Caco-2 (cell line): ENCODE measurements around the gene IFIT5. TPM values are rescaled to one million over a fixed set of nuclear protein-coding genes. Genes with fewer than 3 reads are reported as not detected.

Experiments
- BruUV-seq: library from RNA; stranded (reverse); fragments of 400-500 nt; replicated peaks from 2 replicates; lab custom pipeline; 2021; lab: Mats Ljungman, UMichigan
- CTCF ChIA-PET: fragments of 300-600 bp; sonication (Branson Sonifier 250); formaldehyde crosslinking; loops from one replicate; lab custom pipeline; 2022; ENCODE audit warnings: antibody characterized with exemption; lab: Charles Lee
- POLR2A ChIA-PET: fragments of 300-600 bp; sonication (Branson Sonifier 250); formaldehyde crosslinking; loops from one replicate; lab custom pipeline; 2022; ENCODE audit warnings: antibody characterized with exemption; lab: Charles Lee
- DNase-seq, 2 experiments: peaks; one replicate each; pipeline versions ENCODE4 v3.0.0 to v3.0.0-alpha.2; 2020 to 2022
- H3K27me3 ChIP-seq: replicated peaks from 2 replicates; pipeline ENCODE4 v1.6.0; 2011; ENCODE audit warnings: low read length; ENCODE audit not compliant: control insufficient read depth, insufficient read depth
- H3K36me3 ChIP-seq: 2 replicates; pipeline ENCODE4 v1.5.1; 2011; ENCODE audit warnings: low read length; ENCODE audit not compliant: control insufficient read depth, insufficient read depth
- H3K4me1 ChIP-seq: fragments of 250-450 bp; sonication (Bioruptor Pico); 2 replicates; pipeline ENCODE4 v1.5.1; 2020; ENCODE audit warnings: mild to moderate bottlenecking
- H3K4me3 ChIP-seq: 2 replicates; pipeline ENCODE4 v1.5.1; 2011; ENCODE audit warnings: low read depth, mild to moderate bottlenecking, control low read depth, low read length
- H3K9me3 ChIP-seq: fragments of 250-450 bp; sonication (Bioruptor Pico); 2 replicates; pipeline ENCODE4 v1.5.1; 2020; ENCODE audit warnings: mild to moderate bottlenecking, moderate library complexity
- H3K27ac Mint-ChIP-seq: one replicate; pipeline ENCODE4 v1.8.0; 2022; ENCODE audit warnings: mixed read lengths; ENCODE audit not compliant: unreplicated experiment
- H3K27me3 Mint-ChIP-seq: one replicate; pipeline ENCODE4 v1.8.0; 2022; ENCODE audit warnings: mixed read lengths; ENCODE audit not compliant: insufficient read depth, unreplicated experiment
- H3K36me3 Mint-ChIP-seq: one replicate; pipeline ENCODE4 v1.8.0; 2022; ENCODE audit warnings: mild to moderate bottlenecking, mixed read lengths; ENCODE audit not compliant: insufficient read depth, unreplicated experiment
- H3K4me1 Mint-ChIP-seq: one replicate; pipeline ENCODE4 v1.8.0; 2022; ENCODE audit warnings: low read depth, mixed read lengths; ENCODE audit not compliant: unreplicated experiment
- H3K4me3 Mint-ChIP-seq: one replicate; pipeline ENCODE4 v1.8.0; 2022; ENCODE audit warnings: mild to moderate bottlenecking, moderate library complexity, mixed read lengths; ENCODE audit not compliant: unreplicated experiment
- H3K9me3 Mint-ChIP-seq: one replicate; pipeline ENCODE4 v1.8.0; 2022; ENCODE audit warnings: mixed read lengths; ENCODE audit not compliant: unreplicated experiment
- CTCF ChIP-seq, 2 experiments: fragments of 200-600 bp in 1 of 2; IDR thresholded peaks; 1 replicate in 1 of 2; 2 replicates in 1 of 2; pipeline versions ENCODE4 v1.5.1 to v1.8.0; 2011 to 2022; ENCODE audit warnings: antibody characterized with exemption in 1 of 2, control low read depth in 1 of 2, inconsistent platforms in 1 of 2, low read depth in 1 of 2, low read length in 1 of 2, mild to moderate bottlenecking in 1 of 2, moderate library complexity in 1 of 2; ENCODE audit not compliant: insufficient read depth in 1 of 2, severe bottlenecking in 1 of 2, unreplicated experiment in 1 of 2
- intact Hi-C: fragments of 100-400 bp; cut with micrococcal nuclease; formaldehyde crosslinking; loops from one replicate; pipeline ENCODE4 v1.10.0; 2022; ENCODE audit not compliant: unreplicated experiment
- total RNA-seq: library from RNA; stranded (reverse); gene quantifications from 2 replicates; pipeline ENCODE4 v1.2.3, GENCODE V29; 2022

The IFIT5 gene
- total RNA-seq, 1 experiment from 2014 or later = 2.4 TPM

GRCh38 chr10:89428877-89429276 lies 14.5 kb downstream of the IFIT5 start:
- H3K4me3 Mint-ChIP-seq = no peak overlapping the region
- H3K27me3 Mint-ChIP-seq = peaks cover 5% of the 10 kb centered on the region
- DNase-seq = no peak
- Histone ChIP-seq H3K36me3 (no peaks in the 10 kb centered on the region), H3K4me1 (peaks cover 14% of the 10 kb centered on the region), H3K9me3 (no peaks in the 10 kb centered on the region), H3K4me3 (no peak overlapping the region), H3K27me3 (no peaks in the 10 kb centered on the region)
- ChIA-PET CTCF (no interaction called here), POLR2A (no interaction called here)
- no peak for TF ChIP-seq CTCF (IDR thresholded peaks at IDR 0.05; ENCODE audit: insufficient read depth in 1 of 2, low read depth in 1 of 2, low read length in 1 of 2, severe bottlenecking in 1 of 2, unreplicated experiment in 1 of 2)
- H3K36me3 Mint-ChIP-seq = no peaks in the 10 kb centered on the region
- intact Hi-C loops = loop anchor here (5.0 kb wide), 1 partner anchor 343 kb away; no protein-coding TSS in a partner anchor
- H3K27ac Mint-ChIP-seq = no peak overlapping the region
- H3K4me1 Mint-ChIP-seq = peaks cover 18% of the 10 kb centered on the region
- BruUV-seq = no TSS peak
- H3K9me3 Mint-ChIP-seq = no peaks in the 10 kb centered on the region

GRCh38 chr10:89431977-89432376 lies 17.6 kb downstream of the IFIT5 start:
- ChIA-PET CTCF (no interaction called here), POLR2A (no interaction called here)
- H3K4me1 Mint-ChIP-seq = no peaks in the 10 kb centered on the region
- H3K4me3 Mint-ChIP-seq = no peak overlapping the region
- H3K27me3 ChIP-seq = no peaks in the 10 kb centered on the region; the same call in 1 of the 2 replicates
- no peaks in the 10 kb centered on the region for H3K9me3 ChIP-seq
- H3K9me3 Mint-ChIP-seq = no peaks in the 10 kb centered on the region
- BruUV-seq = no TSS peak
- H3K27ac Mint-ChIP-seq = no peak overlapping the region
- DNase-seq = no peak
- intact Hi-C loops = no loop called here
- H3K4me1 ChIP-seq = no peaks in the 10 kb centered on the region
- H3K36me3 Mint-ChIP-seq = no peaks in the 10 kb centered on the region
- TF ChIP-seq CTCF (IDR thresholded peaks at IDR 0.05; ENCODE audit: insufficient read depth in 1 of 2, low read depth in 1 of 2, low read length in 1 of 2, severe bottlenecking in 1 of 2, unreplicated experiment in 1 of 2) = no peak
- no peak overlapping the region for H3K4me3 ChIP-seq
- no peaks in the 10 kb centered on the region for H3K36me3 ChIP-seq
- H3K27me3 Mint-ChIP-seq = peaks cover 16% of the 10 kb centered on the region

- H3K27ac Mint-ChIP-seq = no peak overlapping the region
Observed at GRCh38 chr10:89438525-89438924, 24.2 kb downstream of the IFIT5 start.

More at GRCh38 chr10:89438525-89438924, 24.2 kb downstream of the IFIT5 start:
- no peak for DNase-seq
- no peaks in the 10 kb centered on the region for H3K4me1 ChIP-seq
- TF ChIP-seq CTCF (IDR thresholded peaks at IDR 0.05; ENCODE audit: insufficient read depth in 1 of 2, low read depth in 1 of 2, low read length in 1 of 2, severe bottlenecking in 1 of 2, unreplicated experiment in 1 of 2) = no peak
- no peak overlapping the region for H3K4me3 ChIP-seq
- no peaks in the 10 kb centered on the region for H3K36me3 ChIP-seq
- BruUV-seq = no TSS peak
- Mint-ChIP-seq H3K27me3 (peaks cover 13% of the 10 kb centered on the region), H3K4me3 (no peak overlapping the region), H3K36me3 (no peaks in the 10 kb centered on the region), H3K9me3 (no peaks in the 10 kb centered on the region), H3K4me1 (no peaks in the 10 kb centered on the region)
- ChIA-PET POLR2A (no interaction called here), CTCF (no interaction called here)
- H3K27me3 ChIP-seq = peaks cover 2% of the 10 kb centered on the region
- H3K9me3 ChIP-seq = no peaks in the 10 kb centered on the region
- intact Hi-C loops = no loop called here
